Neuronal stem cell (in vitro differentiated cells): ENCODE results near the gene PYM1.
"Not testable (repeated sequence)": the region's sequence is repeated elsewhere in the genome, so short reads cannot be mapped to it uniquely, and the experiment has no call there.

Source experiments
- DNase-seq: peaks from one replicate; pipeline ENCODE4 v3.0.0-alpha.2; 2013; ENCODE audit warnings: low spot score
- H2AFZ ChIP-seq: one replicate; pipeline ENCODE4 v1.6.1; 2013; ENCODE audit warnings: mild to moderate bottlenecking, low read length, inconsistent platforms
- H2AK5ac ChIP-seq: 2 replicates; pipeline ENCODE4 v1.6.1; 2013; ENCODE audit warnings: low read depth, mild to moderate bottlenecking, inconsistent platforms, low read length, moderate library complexity, mixed read lengths
- H2BK120ac ChIP-seq: 2 replicates; pipeline ENCODE4 v1.6.1; 2013; ENCODE audit warnings: low read depth, mild to moderate bottlenecking, inconsistent platforms, low read length, moderate library complexity, mixed read lengths
- H2BK12ac ChIP-seq: one replicate; pipeline ENCODE4 v1.6.1; 2013; ENCODE audit warnings: low read length, inconsistent platforms
- H2BK15ac ChIP-seq: 2 replicates; pipeline ENCODE4 v1.6.1; 2013; ENCODE audit warnings: mild to moderate bottlenecking, low read length, inconsistent platforms, mixed read lengths
- H2BK5ac ChIP-seq: one replicate; pipeline ENCODE4 v1.6.1; 2013; ENCODE audit warnings: inconsistent platforms, mild to moderate bottlenecking, low read length, moderate library complexity
- H3K14ac ChIP-seq: one replicate; pipeline ENCODE4 v1.6.1; 2013; ENCODE audit warnings: low read length, inconsistent platforms
- H3K18ac ChIP-seq: 2 replicates; pipeline ENCODE4 v1.6.1; 2013; ENCODE audit warnings: low read length, inconsistent platforms
- H3K23ac ChIP-seq: 2 replicates; pipeline ENCODE4 v1.6.1; 2013; ENCODE audit warnings: low read depth, mild to moderate bottlenecking, mixed read lengths, low read length, inconsistent platforms; ENCODE audit not compliant: poor library complexity
- H3K27ac ChIP-seq: replicated peaks from 3 replicates; pipeline ENCODE4 v1.5.1; 2013; ENCODE audit warnings: low read length, inconsistent platforms
- H3K27me3 ChIP-seq, 3 experiments: 2 replicates each; pipeline ENCODE4 v1.6.1; 2013; ENCODE audit warnings: low read length in 3 of 3, mild to moderate bottlenecking in 2 of 3, inconsistent platforms in 1 of 3, low read depth in 1 of 3, mixed read lengths in 1 of 3, moderate library complexity in 1 of 3; ENCODE audit not compliant: control insufficient read depth in 3 of 3, insufficient read depth in 3 of 3
- H3K36me3 ChIP-seq, 2 donors: replicated peaks in 1 of 2; 2 replicates each; pipeline ENCODE4 v1.6.1; 2013; ENCODE audit warnings: low read length in 2 of 2; ENCODE audit not compliant: control insufficient read depth in 2 of 2, insufficient read depth in 2 of 2
- H3K4ac ChIP-seq: 2 replicates; pipeline ENCODE4 v1.6.1; 2013; ENCODE audit warnings: inconsistent platforms, mild to moderate bottlenecking, low read length, moderate library complexity
- H3K4me1 ChIP-seq, 2 donors: 1 replicate in 1 of 2; 2 replicates in 1 of 2; pipeline ENCODE4 v1.6.1; 2013; ENCODE audit warnings: low read length in 2 of 2, low read depth in 1 of 2; ENCODE audit not compliant: control insufficient read depth in 2 of 2, insufficient read depth in 1 of 2
- H3K4me2 ChIP-seq: one replicate; pipeline ENCODE4 v1.6.1; 2013; ENCODE audit warnings: mild to moderate bottlenecking, low read length, inconsistent platforms; ENCODE audit not compliant: insufficient read depth, poor library complexity, severe bottlenecking
- H3K4me3 ChIP-seq, 2 donors: 2 replicates each; pipeline ENCODE4 v1.5.1; 2013; ENCODE audit warnings: low read length in 2 of 2, mild to moderate bottlenecking in 2 of 2, inconsistent platforms in 1 of 2, moderate library complexity in 1 of 2
- H3K79me1 ChIP-seq: one replicate; pipeline ENCODE4 v1.6.1; 2013; ENCODE audit warnings: low read depth, mild to moderate bottlenecking, inconsistent platforms, low read length, moderate library complexity
- H3K9ac ChIP-seq: one replicate; pipeline ENCODE4 v1.6.1; 2013; ENCODE audit warnings: mild to moderate bottlenecking, low read depth, low read length, inconsistent platforms; ENCODE audit not compliant: poor library complexity
- H3K9me3 ChIP-seq, 2 donors: replicated peaks in 1 of 2; 2 replicates each; pipeline versions ENCODE3 to v1.6.1; 2013; ENCODE audit warnings: low read length in 2 of 2, mild to moderate bottlenecking in 2 of 2, inconsistent platforms in 1 of 2, low read depth in 1 of 2, mixed read lengths in 1 of 2, moderate library complexity in 1 of 2; ENCODE audit not compliant: control insufficient read depth in 2 of 2, insufficient read depth in 1 of 2
- H4K8ac ChIP-seq: one replicate; pipeline ENCODE4 v1.6.1; 2013; ENCODE audit warnings: low read depth, mild to moderate bottlenecking, inconsistent platforms, low read length, moderate library complexity
- H4K91ac ChIP-seq: one replicate; pipeline ENCODE4 v1.6.1; 2013; ENCODE audit warnings: low read length, low read depth, mild to moderate bottlenecking, inconsistent platforms; ENCODE audit not compliant: poor library complexity
- WGBS, 2 donors: extraction: QIAGEN DNeasy Blood & Tissue Kit; methylation state at CpG; one replicate each; pipeline ENCODE4 v1.1.7; 2013; ENCODE audit warnings: missing lambda C conversion rate in 2 of 2, mixed read lengths in 1 of 2; ENCODE audit not compliant: insufficient read length in 2 of 2, insufficient replicate concordance in 1 of 2; ENCODE audit errors: extremely low coverage in 2 of 2; 5-methylcytosine and 5-hydroxymethylcytosine counted together

Gene PYM1

GRCh38 chr12:55877824-55878223 is 49.9 kb downstream of the PYM1 start:
- Histone ChIP-seq H2BK15ac (no peak overlapping the region), H2BK12ac (no peak overlapping the region), H3K4me2 (no peak overlapping the region), H3K9ac (no peak overlapping the region), H3K36me3 (no peaks in the 10 kb centered on the region), H3K79me1 (no peaks in the 10 kb centered on the region), H3K4me3 (no peak overlapping the region), H2BK5ac (no peak overlapping the region), H2BK120ac (no peak overlapping the region), H4K8ac (no peak overlapping the region), H3K18ac (no peak overlapping the region), H2AK5ac (no peak overlapping the region), H3K23ac (no peak overlapping the region), H3K27me3 (no peaks in the 10 kb centered on the region), H3K9me3 (peaks cover 2 to 5% of the 10 kb centered on the region in 2 donors), H3K27ac (no peak overlapping the region), H3K14ac (no peak overlapping the region), H3K4me1 (peaks cover 2 to 6% of the 10 kb centered on the region in 2 donors), H3K4ac (no peak overlapping the region), H4K91ac (no peak overlapping the region), H2AFZ (no peak overlapping the region)
- DNase-seq, result no peak

DNA sequence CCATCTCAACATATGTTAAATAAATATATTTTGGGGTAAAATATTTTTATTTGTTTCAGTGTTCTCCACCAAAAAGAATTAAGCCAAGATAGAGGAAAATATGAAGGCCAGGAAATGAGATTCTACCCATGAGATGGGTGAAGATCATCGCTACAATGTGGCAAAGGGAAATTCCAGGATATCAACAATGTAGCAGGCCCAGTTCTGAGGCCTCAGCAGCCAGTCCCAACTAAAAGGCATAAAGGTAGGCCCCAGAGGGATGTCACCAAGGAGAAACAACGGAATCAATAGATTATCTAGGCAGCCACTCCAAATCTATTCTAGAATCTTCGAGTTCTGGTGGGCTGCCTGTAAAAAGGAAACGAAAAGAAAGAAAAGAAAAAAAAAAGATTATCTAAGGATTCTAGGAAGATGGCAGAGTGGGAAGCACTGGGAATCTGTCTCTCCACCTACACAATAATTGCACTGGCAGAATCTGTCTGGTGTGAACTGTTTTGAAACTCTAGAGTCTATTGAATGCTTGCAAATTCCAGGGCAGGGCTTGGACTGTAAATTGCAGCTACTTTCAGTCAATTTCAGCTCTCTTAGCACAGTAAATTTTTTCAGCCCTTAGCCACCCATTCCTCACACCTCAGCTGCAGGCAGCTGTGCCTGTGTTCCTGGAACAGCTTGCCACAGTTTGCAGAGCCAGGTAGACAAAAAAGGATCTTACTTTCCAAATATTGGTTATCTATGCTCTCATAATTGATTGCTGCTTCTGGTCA is 51.8 kb downstream of the PYM1 start:
- Histone ChIP-seq H3K4me3 (no peak overlapping the region), H4K91ac (no peak overlapping the region), H3K9ac (no peak overlapping the region), H3K9me3 (peaks cover 0 to 5% of the 10 kb centered on the region in 2 donors), H2BK120ac (no peak overlapping the region), H2BK5ac (no peak overlapping the region), H3K4ac (no peak overlapping the region), H3K36me3 (no peaks in the 10 kb centered on the region), H3K23ac (no peak overlapping the region), H3K14ac (no peak overlapping the region), H2BK12ac (no peak overlapping the region), H3K4me1 (peaks cover 2 to 3% of the 10 kb centered on the region in 2 donors), H2AK5ac (no peak overlapping the region), H2AFZ (peak overlapping the region; percentile 56), H2BK15ac (no peak overlapping the region), H3K79me1 (no peaks in the 10 kb centered on the region), H3K27me3 (no peaks in the 10 kb centered on the region), H4K8ac (no peak overlapping the region), H3K4me2 (no peak overlapping the region), H3K27ac (no peak overlapping the region), H3K18ac (no peak overlapping the region)
- WGBS, 2 donors, result no CpG with 5 or more reads among the region's 4 CpGs
- no peak for DNase-seq

- H3K4me1 ChIP-seq, result peaks cover 2 to 3% of the 10 kb centered on the region in 2 donors
- no peak overlapping the region for H3K18ac ChIP-seq
- H3K4ac ChIP-seq, result no peak overlapping the region
- H3K27ac ChIP-seq, result no peak overlapping the region
- peak overlapping the region; percentile 15 for H2AFZ ChIP-seq
- no peak for DNase-seq
- no peak overlapping the region for H3K23ac ChIP-seq
- H4K8ac ChIP-seq, result no peak overlapping the region
- H2BK5ac ChIP-seq, result no peak overlapping the region
- H4K91ac ChIP-seq, result no peak overlapping the region
- no peaks in the 10 kb centered on the region for H3K27me3 ChIP-seq
- no peak overlapping the region for H3K9ac ChIP-seq
- H2BK12ac ChIP-seq, result no peak overlapping the region
- H2BK120ac ChIP-seq, result no peak overlapping the region
- peaks cover 0 to 5% of the 10 kb centered on the region in 2 donors for H3K9me3 ChIP-seq
- no peak overlapping the region for H3K4me2 ChIP-seq
- no peak overlapping the region for H3K14ac ChIP-seq
- H3K79me1 ChIP-seq, result no peaks in the 10 kb centered on the region
- H2BK15ac ChIP-seq, result no peak overlapping the region
- H3K4me3 ChIP-seq, result no peak overlapping the region
- no peaks in the 10 kb centered on the region for H3K36me3 ChIP-seq
- H2AK5ac ChIP-seq, result no peak overlapping the region
- WGBS, 2 donors, result no CpG with 5 or more reads among the region's 2 CpGs
Measured at GRCh38 chr12:55874443-55874842, 53.3 kb downstream of the PYM1 start.

DNA sequence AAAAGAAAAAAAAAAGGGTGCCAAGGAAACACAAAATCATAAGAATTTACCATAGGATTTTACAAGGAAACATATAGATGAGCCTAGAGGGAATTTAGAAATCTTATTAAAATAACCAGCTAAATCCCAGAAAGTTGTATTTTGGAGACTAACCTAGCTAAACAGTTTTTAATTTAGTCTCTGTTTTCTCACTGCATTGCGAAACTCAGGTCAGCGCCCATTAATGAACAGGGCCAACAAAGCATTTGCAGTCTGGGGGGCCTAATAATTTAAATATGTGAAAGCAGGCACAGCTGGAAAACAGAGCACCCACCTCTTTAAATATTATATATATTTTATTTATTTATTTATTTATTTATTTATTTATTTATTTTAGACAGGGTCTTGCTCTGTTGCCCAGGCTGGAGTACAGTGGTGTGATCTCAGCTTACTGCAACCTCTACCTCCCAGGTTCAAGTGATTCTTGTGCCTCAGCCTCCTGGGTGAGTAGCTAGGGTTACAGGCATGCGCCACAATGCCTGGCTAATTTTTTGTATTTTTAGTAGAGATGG is 61.2 kb downstream of the PYM1 start:
- not testable (repeated sequence) for H3K4me2 ChIP-seq

More for the DNA sequence above, 61.2 kb downstream of the PYM1 start:
- not testable (repeated sequence) for H3K4ac ChIP-seq, H3K14ac ChIP-seq, H3K9ac ChIP-seq, DNase-seq, H2BK12ac ChIP-seq, H3K4me3 ChIP-seq, H4K8ac ChIP-seq, H3K23ac ChIP-seq, H3K79me1 ChIP-seq, H3K4me1 ChIP-seq, H2AK5ac ChIP-seq, H3K36me3 ChIP-seq, H2BK120ac ChIP-seq, H2AFZ ChIP-seq, H4K91ac ChIP-seq, H3K9me3 ChIP-seq, H3K27ac ChIP-seq, H3K18ac ChIP-seq, H2BK15ac ChIP-seq, H2BK5ac ChIP-seq, H3K27me3 ChIP-seq
- no CpG with 5 or more reads among the region's 3 CpGs for WGBS, 2 donors
